Measurements from ENCODE around the gene STK32A. TPM values are rescaled to one million over a fixed set of nuclear protein-coding genes. Genes with fewer than 3 reads are reported as not detected.

The STK32A gene
- total RNA-seq, 2 donors from 2014 or later: not detected

DNA sequence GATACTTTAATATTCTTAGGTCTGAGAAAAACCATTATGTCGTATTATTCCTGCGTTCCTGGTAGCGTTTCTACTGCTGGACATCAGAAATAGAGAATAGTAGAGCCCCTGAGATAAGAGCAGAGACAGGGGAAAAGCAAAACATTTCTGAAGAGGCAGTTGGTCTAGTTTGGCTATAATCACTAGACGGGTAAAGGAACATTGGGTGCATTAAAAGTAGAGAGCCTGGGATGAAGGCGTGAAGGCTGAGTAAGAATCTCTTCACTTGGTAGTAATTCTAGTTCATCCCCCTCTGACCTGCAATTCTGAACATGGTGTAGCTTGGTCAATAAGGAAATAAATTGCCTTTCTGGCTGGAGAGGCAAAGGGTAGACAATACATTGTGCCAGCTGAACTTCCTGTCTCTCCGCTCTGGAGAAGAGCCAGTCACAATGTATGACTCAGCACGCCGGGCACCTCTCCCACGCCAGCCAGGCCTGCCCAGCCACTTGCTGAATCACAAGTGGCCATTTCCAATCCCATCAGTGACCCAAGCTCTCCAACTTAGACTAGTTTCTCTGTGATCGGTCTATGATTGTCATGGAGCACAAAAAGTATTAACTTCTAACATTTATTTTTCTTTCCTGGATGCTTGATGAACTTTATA, 75.4 kb downstream of the STK32A start:
- ATAC-seq (no peak), DNase-seq (ENCODE audit: low spot score in 2 of 2) (no peak)
- Mint-ChIP-seq H3K9me3 (no peaks in the 10 kb centered on the region), H3K27ac (no peak overlapping the region), H3K36me3 (no peaks in the 10 kb centered on the region)

GRCh38 chr5:147317978-147318684, 83.3 kb downstream of the STK32A start:
- Mint-ChIP-seq H3K27ac (no peak overlapping the region), H3K36me3 (no peaks in the 10 kb centered on the region), H3K9me3 (no peaks in the 10 kb centered on the region)
- DNase-seq (ENCODE audit: low spot score in 2 of 2) (no peak), ATAC-seq (no peak)

DNA sequence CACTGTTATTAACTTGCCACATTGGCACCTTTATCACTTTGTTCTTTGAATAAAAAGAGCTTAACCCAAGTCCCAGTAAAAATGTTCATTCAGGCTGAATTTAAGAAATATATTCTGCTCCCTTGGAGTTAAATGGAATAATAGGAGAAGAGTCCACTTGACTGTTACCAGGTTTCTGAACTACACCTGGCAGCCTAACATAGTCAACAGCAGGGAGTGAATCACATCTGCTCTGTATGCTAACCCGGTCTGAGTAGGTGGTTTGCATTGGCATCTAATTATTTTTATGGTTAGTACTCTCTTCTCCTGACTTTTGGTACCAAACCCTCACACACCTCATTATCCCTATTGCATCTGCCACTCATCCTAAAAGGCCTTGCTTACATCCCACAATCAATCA, 86.7 kb downstream of the STK32A start:
- DNase-seq (ENCODE audit: low spot score in 2 of 2) (no peak), ATAC-seq (no peak)
- Mint-ChIP-seq H3K36me3 (no peaks in the 10 kb centered on the region), H3K27ac (no peak overlapping the region), H3K9me3 (peaks cover 4 to 5% of the 10 kb centered on the region in 2 donors)

- H3K36me3 Mint-ChIP-seq: no peaks in the 10 kb centered on the region
- DNase-seq (ENCODE audit: low spot score in 2 of 2) (no peak), ATAC-seq (no peak)
- peaks cover 4 to 5% of the 10 kb centered on the region in 2 donors for H3K9me3 Mint-ChIP-seq
- H3K27ac Mint-ChIP-seq: no peak overlapping the region
These were observed 92.6 kb downstream of the STK32A start for GRCh38 chr5:147327421-147327820.

GRCh38 chr5:147327905-147328304, 93.1 kb downstream of the STK32A start:
- Mint-ChIP-seq H3K9me3 (peaks cover 4 to 5% of the 10 kb centered on the region in 2 donors), H3K36me3 (no peaks in the 10 kb centered on the region), H3K27ac (no peak overlapping the region)
- no peak for DNase-seq (ENCODE audit: low spot score in 2 of 2)
- no peak for ATAC-seq

DNA sequence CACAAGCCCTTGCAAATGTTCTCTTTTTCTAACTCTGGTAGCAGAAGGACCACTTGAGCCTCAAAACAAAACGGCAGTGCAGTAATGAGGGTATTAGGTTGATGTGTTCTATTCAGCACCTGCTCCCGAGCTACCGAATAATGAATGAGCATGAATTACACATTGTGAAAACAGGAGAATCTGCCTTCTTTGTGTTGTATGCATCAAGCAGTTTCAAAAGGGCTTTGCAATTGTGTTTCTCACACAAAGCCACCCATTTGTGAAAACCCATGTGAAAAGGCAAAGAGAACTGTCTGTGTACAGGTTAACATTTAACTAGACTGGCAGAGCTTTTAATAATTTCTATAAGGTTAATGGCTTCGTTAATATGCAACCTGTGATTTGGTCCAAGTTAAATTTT, 97.8 kb downstream of the STK32A start:
- H3K36me3 Mint-ChIP-seq: no peaks in the 10 kb centered on the region
- peaks cover 3 to 9% of the 10 kb centered on the region in 2 donors for H3K9me3 Mint-ChIP-seq
- no peak overlapping the region for H3K27ac Mint-ChIP-seq
- DNase-seq (ENCODE audit: low spot score in 2 of 2): no peak
- no peak for ATAC-seq

- no peak for ATAC-seq
- Mint-ChIP-seq H3K27ac (no peak overlapping the region), H3K9me3 (peaks cover 5 to 21% of the 10 kb centered on the region in 2 donors), H3K36me3 (peaks cover 0 to 11% of the 10 kb centered on the region in 2 donors)
- DNase-seq (ENCODE audit: low spot score in 2 of 2): no peak
These were observed 102.0 kb downstream of the STK32A start for GRCh38 chr5:147336876-147337275.

DNA sequence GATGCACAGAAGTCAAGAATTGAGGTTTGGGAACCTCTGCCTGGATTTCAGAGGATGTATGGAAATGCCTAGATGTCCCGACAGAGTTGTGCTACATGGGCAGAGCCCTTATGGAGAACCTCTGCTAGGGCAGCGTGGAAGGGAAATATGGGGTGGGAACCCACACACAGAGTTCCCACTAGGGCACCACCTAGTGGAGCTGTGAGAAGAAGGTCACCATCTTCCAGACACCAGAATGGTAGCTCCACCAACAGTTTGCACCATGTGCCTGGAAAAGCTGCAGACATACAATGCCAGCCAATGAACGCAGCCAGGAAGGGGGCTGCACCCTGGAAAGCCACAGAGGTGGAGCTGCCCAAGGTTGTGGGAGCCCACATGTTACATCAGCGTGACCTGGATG, 104.5 kb downstream of the STK32A start:
- DNase-seq (ENCODE audit: low spot score in 2 of 2) (no peak), ATAC-seq (no peak)
- H3K36me3 Mint-ChIP-seq: peaks cover 0 to 11% of the 10 kb centered on the region in 2 donors
- peaks cover 5 to 21% of the 10 kb centered on the region in 2 donors for H3K9me3 Mint-ChIP-seq
- no peak overlapping the region for H3K27ac Mint-ChIP-seq

- peaks cover 5 to 16% of the 10 kb centered on the region in 2 donors for H3K9me3 Mint-ChIP-seq
- no peak overlapping the region for H3K27ac Mint-ChIP-seq
- H3K36me3 Mint-ChIP-seq: peaks cover 0 to 11% of the 10 kb centered on the region in 2 donors
- no peak for DNase-seq (ENCODE audit: low spot score in 2 of 2)
- ATAC-seq: no peak
These were observed 106.1 kb downstream of the STK32A start for GRCh38 chr5:147340941-147341340.

GRCh38 chr5:147341345-147341744, 106.5 kb downstream of the STK32A start:
- Mint-ChIP-seq H3K36me3 (peaks cover 0 to 11% of the 10 kb centered on the region in 2 donors), H3K27ac (no peak overlapping the region), H3K9me3 (peaks cover 5 to 16% of the 10 kb centered on the region in 2 donors)
- DNase-seq (ENCODE audit: low spot score in 2 of 2): no peak
- ATAC-seq: no peak

GRCh38 chr5:147344861-147345260, 110.0 kb downstream of the STK32A start:
- H3K36me3 Mint-ChIP-seq: no peaks in the 10 kb centered on the region
- no peak for DNase-seq (ENCODE audit: low spot score in 2 of 2)
- peaks cover 0 to 6% of the 10 kb centered on the region in 2 donors for H3K9me3 Mint-ChIP-seq
- peak overlapping the region in 1 of 2 donors; percentile 7 for H3K27ac Mint-ChIP-seq
- no peak for ATAC-seq

DNA sequence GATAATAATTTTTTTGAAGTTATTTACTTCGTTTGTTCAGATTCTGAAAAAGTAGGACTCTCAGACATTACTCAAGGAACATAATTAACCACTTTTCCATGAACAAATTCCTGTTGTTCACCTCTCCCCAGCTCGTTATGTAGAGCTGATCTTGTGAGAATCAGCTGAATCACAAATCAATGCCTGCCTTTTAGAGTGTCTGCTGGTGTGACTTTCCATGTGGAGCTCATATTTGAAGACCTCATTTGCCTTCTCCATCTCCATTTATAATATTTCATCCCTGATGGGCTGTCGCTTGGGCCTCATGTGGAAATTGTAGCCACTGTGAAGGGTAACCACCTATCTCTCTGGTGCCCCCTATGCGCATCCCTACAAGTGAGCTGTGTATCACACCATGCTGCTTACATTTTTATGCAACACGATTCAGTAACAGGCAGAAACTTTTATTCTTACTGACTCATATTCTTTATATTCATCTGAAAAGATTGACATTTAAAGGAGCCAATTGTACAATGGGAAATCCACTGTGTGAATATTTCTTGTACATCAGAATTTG, 111.3 kb downstream of the STK32A start:
- H3K27ac Mint-ChIP-seq: no peak overlapping the region
- no peak for DNase-seq (ENCODE audit: low spot score in 2 of 2)
- no peaks in the 10 kb centered on the region for H3K36me3 Mint-ChIP-seq
- ATAC-seq: no peak
- H3K9me3 Mint-ChIP-seq: peaks cover 0 to 6% of the 10 kb centered on the region in 2 donors

DNA sequence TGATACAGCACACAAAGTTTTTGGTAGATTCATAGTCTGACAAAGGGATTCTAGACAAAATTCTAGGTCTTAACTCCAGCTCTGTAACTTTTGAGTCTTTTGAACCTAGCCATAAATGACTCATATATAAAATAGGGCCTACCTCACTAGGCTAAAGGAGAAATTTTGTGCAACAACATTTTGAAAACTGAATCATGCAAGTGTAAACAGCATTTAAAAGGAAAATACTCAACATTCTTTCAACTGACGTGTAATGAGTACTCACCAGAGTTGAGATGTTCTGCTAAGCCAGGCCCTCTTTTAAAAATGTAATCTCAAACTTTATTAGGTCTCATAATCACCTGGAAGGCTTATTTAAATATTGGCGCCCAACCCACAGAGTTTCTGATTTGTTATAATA, 113.2 kb downstream of the STK32A start:
- H3K27ac Mint-ChIP-seq: no peak overlapping the region
- ATAC-seq (no peak), DNase-seq (ENCODE audit: low spot score in 2 of 2) (no peak)
- peaks cover 0 to 6% of the 10 kb centered on the region in 2 donors for H3K9me3 Mint-ChIP-seq
- H3K36me3 Mint-ChIP-seq: no peaks in the 10 kb centered on the region

DNA sequence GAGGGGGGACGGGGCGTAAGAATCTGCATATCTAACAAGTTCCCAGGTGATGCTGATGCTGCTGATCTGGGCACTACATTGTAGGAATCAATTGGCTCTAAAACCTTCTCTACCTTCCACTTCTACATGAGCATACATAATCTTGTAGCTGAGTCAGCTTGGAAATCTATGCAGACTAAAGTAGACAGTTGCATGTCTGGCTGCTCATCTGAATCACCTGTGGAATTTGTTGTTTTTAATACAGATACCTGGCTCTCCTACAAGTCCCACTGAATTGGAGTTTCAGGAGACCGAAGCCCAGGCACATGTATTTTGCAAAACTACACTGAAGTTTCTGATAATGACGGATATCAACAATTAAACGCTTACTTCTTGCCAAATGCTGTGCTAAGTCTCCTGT, 113.6 kb downstream of the STK32A start:
- no peaks in the 10 kb centered on the region for H3K36me3 Mint-ChIP-seq
- H3K9me3 Mint-ChIP-seq: peaks cover 0 to 6% of the 10 kb centered on the region in 2 donors
- ATAC-seq (no peak), DNase-seq (ENCODE audit: low spot score in 2 of 2) (no peak)
- no peak overlapping the region for H3K27ac Mint-ChIP-seq

- ATAC-seq (no peak), DNase-seq (ENCODE audit: low spot score in 2 of 2) (no peak)
- H3K9me3 Mint-ChIP-seq: peaks cover 0 to 6% of the 10 kb centered on the region in 2 donors
- H3K27ac Mint-ChIP-seq: no peak overlapping the region
- no peaks in the 10 kb centered on the region for H3K36me3 Mint-ChIP-seq
These were observed 114.4 kb downstream of the STK32A start for GRCh38 chr5:147349241-147349640.

DNA sequence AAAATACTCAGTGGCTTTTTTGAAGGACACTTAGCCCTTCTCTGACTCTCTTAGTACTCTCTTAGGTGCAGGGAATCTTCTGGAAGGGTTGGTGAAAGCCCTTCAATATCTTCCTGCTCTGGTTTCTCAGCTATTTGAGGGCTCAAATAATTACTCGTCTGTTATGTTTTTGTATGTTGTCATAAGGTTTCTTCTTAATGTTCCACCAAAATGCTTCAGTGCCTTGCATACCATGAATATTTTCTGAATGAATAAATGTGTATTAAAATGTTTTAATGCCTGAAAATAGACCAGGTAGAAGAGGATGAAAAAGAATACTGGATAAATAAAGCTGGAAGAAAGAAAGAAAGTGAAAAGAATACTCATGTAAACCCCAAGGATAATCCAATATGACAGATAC, 124.3 kb downstream of the STK32A start:
- DNase-seq (ENCODE audit: low spot score in 2 of 2) (no peak), ATAC-seq (no peak)
- Mint-ChIP-seq H3K27ac (no peak overlapping the region), H3K36me3 (no peaks in the 10 kb centered on the region), H3K9me3 (peaks cover 1 to 2% of the 10 kb centered on the region in 2 donors)

GRCh38 chr5:147359581-147359980, 124.8 kb downstream of the STK32A start:
- H3K27ac Mint-ChIP-seq: no peak overlapping the region
- H3K36me3 Mint-ChIP-seq: no peaks in the 10 kb centered on the region
- DNase-seq (ENCODE audit: low spot score in 2 of 2) (no peak), ATAC-seq (no peak)
- peaks cover 4% of the 10 kb centered on the region in 2 donors for H3K9me3 Mint-ChIP-seq

GRCh38 chr5:147360816-147361215, 126.0 kb downstream of the STK32A start:
- Mint-ChIP-seq H3K36me3 (no peaks in the 10 kb centered on the region), H3K9me3 (peaks cover 4 to 9% of the 10 kb centered on the region in 2 donors), H3K27ac (no peak overlapping the region)
- DNase-seq (ENCODE audit: low spot score in 2 of 2) (no peak), ATAC-seq (no peak)
